ENCODE measurements around the gene LANCL3. TPM values are rescaled to one million over a fixed set of nuclear protein-coding genes. Genes with fewer than 3 reads are reported as not detected.
"Not testable (repeated sequence)": the region's sequence is repeated elsewhere in the genome, so short reads cannot be mapped to it uniquely, and the experiment has no call there.

LANCL3 gene
- total RNA-seq, 4 donors from 2014 or later: 1.8 to 3.2 (median 2.5) TPM

- TF ChIP-seq EP300 (IDR thresholded peaks at IDR 0.05) (no peak), CTCF (IDR thresholded peaks at IDR 0.05) (no peak), POLR2A (IDR thresholded peaks at IDR 0.05) (no peak), POLR2AphosphoS5 (IDR thresholded peaks at IDR 0.05) (no peak)
- Histone ChIP-seq H3K4me3 (no peak overlapping the region), H3K4me1 (no peaks in the 10 kb centered on the region), H3K36me3 (no peaks in the 10 kb centered on the region), H3K9me3 (no peaks in the 10 kb centered on the region), H3K27ac (no peak overlapping the region), H3K27me3 (no peaks in the 10 kb centered on the region)
- WGBS: 58% methylated on average over 6 of the region's 6 CpGs
- no peak for DNase-seq (ENCODE audit: low spot score in 2 of 2)
Measured at GRCh38 chrX:37553476-37553875, 18.0 kb upstream of the LANCL3 start.

GRCh38 chrX:37565254-37565653, 6.2 kb upstream of the LANCL3 start:
- H3K36me3 ChIP-seq; H3K4me1 ChIP-seq; H3K27me3 ChIP-seq; H3K9me3 ChIP-seq; DNase-seq (ENCODE audit: low spot score in 2 of 2); H3K27ac ChIP-seq; H3K4me3 ChIP-seq: not testable (repeated sequence)
- WGBS: 92% methylated on average over 2 of the region's 2 CpGs

GRCh38 chrX:37570349-37570748, 1.1 kb upstream of the LANCL3 start:
- not testable (repeated sequence) for H3K4me3 ChIP-seq; H3K4me1 ChIP-seq; H3K27me3 ChIP-seq; H3K9me3 ChIP-seq; H3K27ac ChIP-seq; DNase-seq (ENCODE audit: low spot score in 2 of 2); H3K36me3 ChIP-seq
- no CpG with 5 or more reads among the region's 1 CpG for WGBS

- not testable (repeated sequence) for DNase-seq (ENCODE audit: low spot score in 2 of 2); H3K27me3 ChIP-seq; H3K9me3 ChIP-seq; H3K27ac ChIP-seq; H3K4me1 ChIP-seq; H3K36me3 ChIP-seq
- 38% methylated on average over 11 of the region's 61 CpGs for WGBS
- TF ChIP-seq CTCF (IDR thresholded peaks at IDR 0.05): peak in 1 of 2 donors; percentile 21
- H3K4me3 ChIP-seq: peak overlapping the region; percentile 45
Measured at GRCh38 chrX:37572108-37572587, 687 bp downstream of the LANCL3 start.

- not testable (repeated sequence) for DNase-seq (ENCODE audit: low spot score in 2 of 2); H3K27me3 ChIP-seq; H3K4me1 ChIP-seq; H3K9me3 ChIP-seq; H3K27ac ChIP-seq; H3K4me3 ChIP-seq; H3K36me3 ChIP-seq
- 19% methylated on average over 2 of the region's 2 CpGs for WGBS
Measured at GRCh38 chrX:37573121-37573520, 1.7 kb downstream of the LANCL3 start.

GRCh38 chrX:37578045-37578444, 6.6 kb downstream of the LANCL3 start:
- Histone ChIP-seq H3K9me3 (no peaks in the 10 kb centered on the region), H3K4me3 (no peak overlapping the region), H3K4me1 (no peaks in the 10 kb centered on the region), H3K27me3 (no peaks in the 10 kb centered on the region), H3K36me3 (no peaks in the 10 kb centered on the region), H3K27ac (no peak overlapping the region)
- 46% methylated on average over 5 of the region's 5 CpGs for WGBS
- DNase-seq (ENCODE audit: low spot score in 2 of 2): no peak
- TF ChIP-seq POLR2AphosphoS5 (IDR thresholded peaks at IDR 0.05) (no peak), EP300 (IDR thresholded peaks at IDR 0.05) (no peak), CTCF (IDR thresholded peaks at IDR 0.05) (no peak), POLR2A (IDR thresholded peaks at IDR 0.05) (no peak)

GRCh38 chrX:37580080-37580479, 8.6 kb downstream of the LANCL3 start:
- DNase-seq (ENCODE audit: low spot score in 2 of 2): no peak
- no peak overlapping the region for H3K27ac ChIP-seq
- no peak overlapping the region for H3K4me3 ChIP-seq

GRCh38 chrX:37587337-37587736, 15.9 kb downstream of the LANCL3 start:
- 69% methylated on average over 5 of the region's 11 CpGs for WGBS
- H3K9me3 ChIP-seq; H3K36me3 ChIP-seq; H3K27ac ChIP-seq; DNase-seq (ENCODE audit: low spot score in 2 of 2); H3K4me1 ChIP-seq; H3K4me3 ChIP-seq; H3K27me3 ChIP-seq: not testable (repeated sequence)

More at GRCh38 chrX:37580080-37580479, 8.6 kb downstream of the LANCL3 start:
- WGBS: 69% methylated on average over 1 of the region's 1 CpG
- TF ChIP-seq POLR2A (IDR thresholded peaks at IDR 0.05) (no peak), EP300 (IDR thresholded peaks at IDR 0.05) (no peak), CTCF (IDR thresholded peaks at IDR 0.05) (no peak), POLR2AphosphoS5 (IDR thresholded peaks at IDR 0.05) (no peak)
- Histone ChIP-seq H3K9me3 (no peaks in the 10 kb centered on the region), H3K36me3 (no peaks in the 10 kb centered on the region), H3K4me1 (no peaks in the 10 kb centered on the region), H3K27me3 (no peaks in the 10 kb centered on the region)

Measured in suprapubic skin (tissue), 4 donors.